HepG2 (cell line): ENCODE results near the gene NBPF9.
"Not testable (repeated sequence)": the region's sequence is repeated elsewhere in the genome, so short reads cannot be mapped to it uniquely, and the experiment has no call there.

Experiments
- SNAPC4 ChIP-seq: sonication (generic); formaldehyde crosslinking; IDR thresholded peaks from 2 replicates; pipeline ENCODE4 v1.4.0; 2020; ENCODE audit warnings: mild to moderate bottlenecking, missing genetic modification reagents
- SRY ChIP-seq: sonication (generic); formaldehyde crosslinking; IDR thresholded peaks from 2 replicates; pipeline ENCODE4 v1.8.0; 2022; ENCODE audit warnings: mild to moderate bottlenecking, missing genetic modification reagents
- ZBTB34 ChIP-seq: sonication (generic); formaldehyde crosslinking; IDR thresholded peaks from 2 replicates; pipeline ENCODE4 v1.8.0; 2022; ENCODE audit warnings: mild to moderate bottlenecking, missing genetic modification reagents
- ZFX ChIP-seq: sonication (generic); formaldehyde crosslinking; IDR thresholded peaks from 2 replicates; pipeline ENCODE4 v1.4.0; 2020; ENCODE audit warnings: mild to moderate bottlenecking, low read depth, missing genetic modification reagents, moderate library complexity
- ZNF317 ChIP-seq: sonication (generic); formaldehyde crosslinking; IDR thresholded peaks from 2 replicates; pipeline ENCODE4 v1.5.0; 2020; ENCODE audit warnings: mild to moderate bottlenecking, missing genetic modification reagents

GRCh38 chr1:149149909-149150308 lies 46.6 kb upstream of the NBPF9 start:
- TF ChIP-seq ZFX; ZBTB34 (CRISPR knock-in tag); SRY (CRISPR knock-in tag); ZNF317 (CRISPR knock-in tag); SNAPC4: not testable (repeated sequence)
